Smooth muscle cell (in vitro differentiated cells): Measurements from ENCODE around the gene HIVEP3. TPM values are rescaled to one million over a fixed set of nuclear protein-coding genes. Genes with fewer than 3 reads are reported as not detected.

Experiments used
- DNase-seq: peaks from one replicate; lab custom pipeline; 2025; ENCODE audit not compliant: unreplicated experiment; lab: John Stamatoyannopoulos, UW
- H2AFZ ChIP-seq: fragments of 200-600 bp; sonication (generic); 2 replicates; pipeline ENCODE4 v1.6.0; 2016; ENCODE audit warnings: antibody characterized with exemption, low read depth, mild to moderate bottlenecking
- H3F3A ChIP-seq: fragments of 200-600 bp; sonication (generic); 2 replicates; pipeline ENCODE4 v1.6.0; 2017; ENCODE audit warnings: antibody characterized with exemption, low read depth
- H3K27ac ChIP-seq: fragments of 200-600 bp; sonication (generic); 2 replicates; pipeline ENCODE4 v1.5.1; 2016; ENCODE audit warnings: low read depth, mild to moderate bottlenecking
- H3K27me3 ChIP-seq: fragments of 200-600 bp; sonication (generic); 2 replicates; pipeline ENCODE4 v1.6.1; 2016; ENCODE audit warnings: low read depth, mild to moderate bottlenecking
- H3K36me3 ChIP-seq: fragments of 200-600 bp; sonication (generic); 2 replicates; pipeline ENCODE4 v1.5.1; 2016; ENCODE audit warnings: low read depth
- H3K4me1 ChIP-seq: fragments of 200-600 bp; sonication (generic); 2 replicates; pipeline ENCODE4 v1.5.1; 2016; ENCODE audit warnings: low read depth
- H3K4me2 ChIP-seq: fragments of 200-600 bp; sonication (generic); 2 replicates; pipeline ENCODE4 v1.6.0; 2016; ENCODE audit warnings: mild to moderate bottlenecking
- H3K4me3 ChIP-seq: fragments of 200-600 bp; sonication (generic); 2 replicates; pipeline ENCODE4 v1.5.1; 2016; ENCODE audit warnings: mild to moderate bottlenecking
- H3K79me2 ChIP-seq: fragments of 200-600 bp; sonication (generic); 2 replicates; pipeline ENCODE4 v1.6.0; 2016; ENCODE audit warnings: low read depth, mild to moderate bottlenecking
- H3K9ac ChIP-seq: fragments of 200-600 bp; sonication (generic); 2 replicates; pipeline ENCODE4 v1.6.0; 2016; ENCODE audit warnings: low read depth
- H3K9me3 ChIP-seq: fragments of 200-600 bp; sonication (generic); replicated peaks from 2 replicates; pipeline ENCODE4 v1.5.1; 2016; ENCODE audit warnings: low read depth
- H4K20me1 ChIP-seq: fragments of 200-600 bp; sonication (generic); 2 replicates; pipeline ENCODE4 v1.6.0; 2016; ENCODE audit warnings: low read depth
- CTCF ChIP-seq: fragments of 200-600 bp; sonication (generic); IDR thresholded peaks from 2 replicates; pipeline ENCODE4 v1.5.1; 2017; ENCODE audit warnings: borderline replicate concordance, mild to moderate bottlenecking, antibody characterized with exemption; ENCODE audit not compliant: insufficient read depth, poor library complexity, severe bottlenecking
- WGBS: methylation state at CpG from one replicate; pipeline ENCODE4 v1.1.7; 2016; ENCODE audit warnings: low lambda C conversion rate; 5-methylcytosine and 5-hydroxymethylcytosine counted together
- polyA plus RNA-seq: library from polyadenylated mRNA; unstranded; fragments of >200 nt; fragmentation: Nextera tagmentation; extraction: Ambion mirVana; gene quantifications from 2 replicates; pipeline ENCODE4 v1.2.1, GENCODE V29; 2016
- total RNA-seq: library from RNA; depleted of rRNA; stranded (reverse); fragments of >200 nt; gene quantifications from 2 replicates; pipeline ENCODE4 v1.2.3, GENCODE V29; 2014

HIVEP3 gene
- total and polyA plus RNA-seq, 2 experiments from 2014 or later, result 2.1 to 6.4 TPM

DNA sequence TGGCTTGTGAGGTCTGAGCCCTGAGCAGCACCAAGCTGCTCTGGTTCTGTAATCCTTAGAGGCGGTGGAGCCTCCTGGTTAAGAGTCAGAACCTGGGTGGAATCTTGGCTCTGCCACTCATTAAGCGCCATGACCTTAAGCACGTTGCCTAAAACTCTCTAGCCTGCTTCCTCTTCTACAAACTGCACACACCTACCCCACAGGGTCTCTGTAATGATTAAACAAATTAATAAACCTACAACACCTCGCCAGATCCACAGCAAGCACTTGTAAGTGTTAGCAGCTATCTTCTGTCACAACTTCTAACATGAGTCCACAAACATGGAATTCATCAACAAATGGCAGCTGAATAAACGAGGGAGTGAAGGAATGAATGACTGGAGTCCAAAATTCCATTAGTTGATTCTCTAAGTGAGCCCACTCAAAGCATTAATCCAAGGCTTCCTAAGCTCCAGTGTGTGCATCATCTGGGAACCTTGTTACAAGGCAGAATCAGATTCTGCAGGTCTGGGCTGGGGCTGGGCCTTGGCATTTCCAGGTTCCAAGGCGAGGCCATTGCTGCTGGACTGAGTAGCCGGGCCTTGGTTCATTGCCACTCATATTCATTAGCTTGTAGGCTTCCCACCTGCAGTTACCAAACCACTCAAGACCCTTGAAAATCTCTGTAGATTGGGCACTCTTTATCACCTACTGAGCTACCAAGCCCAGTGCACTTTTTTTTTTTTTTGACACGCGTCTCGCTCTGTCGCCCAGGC is 168.6 kb downstream of the HIVEP3 start:
- Histone ChIP-seq H3F3A (no peaks in the 10 kb centered on the region), H3K9me3 (no peaks in the 10 kb centered on the region), H3K4me1 (no peaks in the 10 kb centered on the region), H3K4me2 (no peak overlapping the region), H3K79me2 (no peaks in the 10 kb centered on the region), H3K4me3 (no peak overlapping the region), H3K27ac (no peak overlapping the region), H3K27me3 (no peaks in the 10 kb centered on the region), H2AFZ (no peak overlapping the region), H3K36me3 (no peaks in the 10 kb centered on the region), H4K20me1 (no peaks in the 10 kb centered on the region), H3K9ac (no peak overlapping the region)
- TF ChIP-seq CTCF, result no peak
- DNase-seq, result no peak
- WGBS, result 76% methylated on average over 11 of the region's 11 CpGs

DNA sequence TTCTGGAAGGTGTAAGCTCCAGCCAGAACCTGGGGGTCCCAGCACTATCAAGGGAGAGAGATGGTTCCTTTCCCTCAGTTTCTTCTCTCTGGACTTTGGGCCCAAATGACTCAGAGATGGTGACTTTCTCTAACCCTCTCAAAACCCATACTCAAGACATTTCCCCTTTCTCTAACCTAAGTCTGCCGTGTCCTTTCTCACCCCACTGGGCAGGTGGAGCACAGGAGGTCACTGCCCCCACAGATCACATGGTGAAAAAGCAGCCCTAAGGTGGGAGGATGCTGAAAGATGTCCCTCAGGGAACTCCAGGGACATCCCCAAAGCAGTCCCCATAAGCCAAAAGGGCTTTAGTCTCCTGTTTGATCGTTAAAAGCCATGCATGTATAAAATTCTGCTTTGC is 173.7 kb downstream of the HIVEP3 start:
- Histone ChIP-seq H3K4me3 (no peak overlapping the region), H3K27ac (no peak overlapping the region), H3K79me2 (no peaks in the 10 kb centered on the region), H4K20me1 (no peaks in the 10 kb centered on the region), H3K9ac (no peak overlapping the region), H3K36me3 (no peaks in the 10 kb centered on the region), H3F3A (peaks cover 8% of the 10 kb centered on the region), H3K4me1 (no peaks in the 10 kb centered on the region), H3K4me2 (no peak overlapping the region), H2AFZ (no peak overlapping the region), H3K9me3 (no peaks in the 10 kb centered on the region), H3K27me3 (no peaks in the 10 kb centered on the region)
- TF ChIP-seq CTCF, result no peak
- 89% methylated on average over 2 of the region's 2 CpGs for WGBS
- no peak for DNase-seq

- Histone ChIP-seq H3K79me2 (no peaks in the 10 kb centered on the region), H4K20me1 (no peaks in the 10 kb centered on the region), H3K4me3 (no peak overlapping the region), H3K4me1 (no peaks in the 10 kb centered on the region), H3F3A (peaks cover 15% of the 10 kb centered on the region), H3K27me3 (no peaks in the 10 kb centered on the region), H3K4me2 (peak overlapping the region; percentile 37), H2AFZ (no peak overlapping the region), H3K9ac (no peak overlapping the region), H3K9me3 (no peaks in the 10 kb centered on the region), H3K27ac (peak overlapping the region; percentile 89), H3K36me3 (no peaks in the 10 kb centered on the region)
- 26% methylated on average over 3 of the region's 3 CpGs for WGBS
- TF ChIP-seq CTCF, result no peak
- no peak for DNase-seq
Measured at GRCh38 chr1:41743366-41743765, 175.4 kb downstream of the HIVEP3 start.

DNA sequence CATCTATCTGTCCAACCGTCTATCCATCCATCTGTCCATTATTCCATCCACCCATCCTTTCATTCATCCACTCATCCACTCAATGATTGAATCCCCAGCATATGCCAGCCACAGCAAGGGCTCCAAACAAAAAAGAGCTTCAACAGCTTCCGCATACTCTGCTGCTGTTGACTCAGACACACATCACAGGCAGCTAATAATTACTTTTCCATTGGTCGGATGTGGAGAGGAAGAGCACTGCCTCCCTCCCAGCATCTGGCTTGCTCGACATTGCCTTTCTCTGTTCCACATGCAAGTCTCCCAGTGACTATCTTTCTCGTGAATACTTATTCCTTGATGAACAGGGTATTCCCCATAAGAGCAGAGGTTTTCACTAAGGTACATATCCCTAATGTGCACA is 176.5 kb downstream of the HIVEP3 start:
- Histone ChIP-seq H3F3A (peaks cover 15% of the 10 kb centered on the region), H2AFZ (no peak overlapping the region), H3K4me3 (no peak overlapping the region), H3K27ac (peak overlapping the region; percentile 89), H3K9me3 (no peaks in the 10 kb centered on the region), H4K20me1 (no peaks in the 10 kb centered on the region), H3K4me1 (no peaks in the 10 kb centered on the region), H3K36me3 (no peaks in the 10 kb centered on the region), H3K27me3 (no peaks in the 10 kb centered on the region), H3K9ac (peak overlapping the region; percentile 50), H3K4me2 (peak overlapping the region; percentile 49), H3K79me2 (no peaks in the 10 kb centered on the region)
- no peak for TF ChIP-seq CTCF
- no peak for DNase-seq
- 20% methylated on average over 5 of the region's 5 CpGs for WGBS
